Measurements from ENCODE around the gene ANKRD40CL.

ANKRD40CL gene

GRCh38 chr17:50790618-50791017 lies 23.3 kb upstream of the ANKRD40CL start:
- FAIRE-seq (no peak), DNase-seq (ENCODE audit: insufficient read length, low spot score) (no peak)

- peak; percentile 51 for FAIRE-seq
- no peak for DNase-seq (ENCODE audit: insufficient read length, low spot score)
Observed at GRCh38 chr17:50787106-50787505, 19.8 kb upstream of the ANKRD40CL start.

- FAIRE-seq (no peak), DNase-seq (ENCODE audit: insufficient read length, low spot score) (no peak)
Observed at GRCh38 chr17:50785946-50786570, 18.7 kb upstream of the ANKRD40CL start.

GRCh38 chr17:50785126-50785525 lies 17.8 kb upstream of the ANKRD40CL start:
- DNase-seq (ENCODE audit: insufficient read length, low spot score), result no peak
- FAIRE-seq, result no peak

DNA sequence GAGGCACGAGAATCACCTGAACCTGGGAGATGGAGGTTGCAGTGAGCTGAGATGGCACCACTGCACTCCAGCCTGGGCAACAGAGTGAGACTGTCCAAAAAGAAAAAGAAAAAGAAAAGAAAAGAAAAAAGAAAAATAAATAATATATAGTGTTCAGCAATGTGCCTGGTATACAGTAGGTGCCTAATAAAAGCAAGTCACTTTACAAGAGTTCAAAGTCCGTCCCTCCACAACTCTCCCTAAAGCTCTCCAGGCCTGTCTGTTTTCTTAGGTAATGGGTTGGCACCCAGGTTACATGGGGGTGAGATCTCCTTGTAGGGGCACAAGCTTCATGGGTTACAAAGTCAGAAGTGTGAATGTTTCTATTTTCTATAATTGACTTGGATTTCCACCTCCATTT lies 16.6 kb upstream of the ANKRD40CL start:
- no peak for DNase-seq (ENCODE audit: insufficient read length, low spot score)
- no peak for FAIRE-seq

- FAIRE-seq (peak; percentile 95), DNase-seq (ENCODE audit: insufficient read length, low spot score) (peak; percentile 98)
Observed at GRCh38 chr17:50783193-50783660, 15.9 kb upstream of the ANKRD40CL start.

DNA sequence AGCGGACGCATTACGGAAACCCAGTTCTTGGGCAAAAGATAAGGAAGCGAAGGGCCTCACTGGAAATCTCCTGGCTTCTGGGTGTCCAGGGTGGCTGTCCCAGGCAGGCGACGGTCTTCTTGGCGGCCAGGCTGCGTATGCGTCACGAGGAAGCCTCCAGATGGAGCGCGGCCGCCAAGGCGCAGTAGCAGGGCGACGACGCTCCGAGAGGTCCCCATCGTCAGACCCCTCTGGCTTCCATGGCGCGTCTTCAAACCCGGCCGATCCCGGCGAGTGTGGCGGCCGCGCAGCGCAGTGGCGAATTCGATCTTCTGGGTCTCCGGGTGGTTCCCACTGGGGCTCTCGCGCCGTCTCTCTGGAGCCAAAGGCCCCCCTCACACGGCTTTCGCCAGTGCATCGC lies 13.8 kb upstream of the ANKRD40CL start:
- no peak for FAIRE-seq

GRCh38 chr17:50779747-50780353 lies 12.5 kb upstream of the ANKRD40CL start:
- FAIRE-seq (no peak), DNase-seq (ENCODE audit: insufficient read length, low spot score) (no peak)

More for the DNA sequence above, 13.8 kb upstream of the ANKRD40CL start:
- DNase-seq (ENCODE audit: insufficient read length, low spot score), result no peak

DNA sequence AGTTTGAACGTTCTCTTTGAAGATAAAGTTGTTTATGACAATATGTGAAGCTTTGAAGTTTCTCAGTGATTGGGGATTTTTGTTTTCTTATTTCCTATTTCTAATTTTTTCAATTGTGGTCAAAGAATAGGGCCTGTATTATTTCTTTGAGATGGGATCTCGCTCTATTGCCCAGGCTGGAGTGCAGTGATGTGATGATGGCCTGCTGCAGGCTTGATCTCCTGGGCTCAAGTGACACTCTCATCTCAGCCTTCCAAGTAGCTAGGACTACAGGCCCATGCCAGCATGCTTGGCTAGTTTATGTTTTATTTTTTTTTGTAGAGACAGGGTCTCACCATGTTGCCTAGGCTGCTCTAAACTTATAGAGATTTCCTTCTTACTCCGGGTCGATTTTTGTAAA lies 11.7 kb upstream of the ANKRD40CL start:
- FAIRE-seq (no peak), DNase-seq (ENCODE audit: insufficient read length, low spot score) (no peak)

DNA sequence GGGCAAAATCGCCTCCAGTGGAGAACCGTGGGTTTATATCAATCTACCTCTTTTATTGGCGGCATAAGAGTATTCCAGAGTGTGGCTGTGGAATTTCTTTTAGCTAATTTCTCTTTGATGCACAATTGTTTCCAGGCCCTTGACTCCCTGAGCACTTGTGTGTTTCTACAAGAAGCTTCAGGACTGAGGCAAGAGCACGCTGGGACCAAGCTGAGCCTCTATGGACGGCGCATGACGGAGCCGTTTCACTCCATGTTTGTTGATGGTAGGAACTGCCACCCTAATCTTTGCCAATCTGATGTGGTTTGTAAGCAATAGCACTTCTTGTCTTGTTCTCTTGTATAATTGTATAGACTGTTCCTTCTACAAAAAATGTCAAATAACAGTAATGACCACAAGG lies 11.2 kb upstream of the ANKRD40CL start:
- DNase-seq (ENCODE audit: insufficient read length, low spot score) (no peak), FAIRE-seq (no peak)

- DNase-seq (ENCODE audit: insufficient read length, low spot score), result no peak
- peak; percentile 9 for FAIRE-seq
Observed at GRCh38 chr17:50775926-50776325, 8.6 kb upstream of the ANKRD40CL start.

GRCh38 chr17:50774225-50774803 lies 7.0 kb upstream of the ANKRD40CL start:
- FAIRE-seq (no peak), DNase-seq (ENCODE audit: insufficient read length, low spot score) (no peak)

DNA sequence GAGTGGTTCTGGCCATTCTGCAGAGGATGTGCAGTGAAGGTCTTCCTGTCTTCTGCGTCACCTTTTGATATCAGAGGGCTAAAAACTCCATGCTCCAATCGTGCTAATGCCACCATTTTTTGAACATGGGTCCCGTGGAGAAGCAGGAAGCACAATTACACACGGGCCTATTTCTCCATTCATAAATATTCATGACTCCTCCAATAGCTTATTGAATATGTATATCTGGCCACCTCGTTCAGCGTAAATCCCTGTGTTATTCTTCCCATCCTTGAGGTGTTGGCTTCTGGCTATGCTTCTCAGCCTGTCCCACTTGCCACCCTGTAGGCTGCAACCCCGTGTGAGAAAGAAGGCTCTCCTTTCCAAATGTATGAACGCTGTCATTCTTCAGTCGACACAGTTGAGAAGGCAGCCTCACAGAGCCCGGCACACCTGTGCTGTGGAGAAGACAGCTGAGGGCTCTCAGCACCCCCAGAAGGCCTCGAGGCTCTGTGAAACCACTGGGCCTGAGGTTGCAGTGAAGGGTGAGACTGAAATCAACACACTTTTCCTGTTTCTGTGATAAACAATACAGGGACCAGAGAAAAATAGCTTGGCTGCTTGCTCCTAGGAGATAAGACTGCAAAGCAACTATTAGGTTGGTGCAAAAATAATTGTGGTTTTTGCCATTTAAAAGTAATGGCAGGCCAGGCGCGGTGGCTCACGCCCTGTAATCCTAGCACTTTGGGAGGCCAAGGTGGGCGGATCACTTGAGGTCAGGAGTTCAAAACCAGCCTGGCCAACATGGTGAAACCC lies 4.9 kb upstream of the ANKRD40CL start:
- FAIRE-seq, result no peak
- no peak for DNase-seq (ENCODE audit: insufficient read length, low spot score)

- no peak for FAIRE-seq
- DNase-seq (ENCODE audit: insufficient read length, low spot score), result no peak
Observed at GRCh38 chr17:50770346-50770745, 3.0 kb upstream of the ANKRD40CL start.

DNA sequence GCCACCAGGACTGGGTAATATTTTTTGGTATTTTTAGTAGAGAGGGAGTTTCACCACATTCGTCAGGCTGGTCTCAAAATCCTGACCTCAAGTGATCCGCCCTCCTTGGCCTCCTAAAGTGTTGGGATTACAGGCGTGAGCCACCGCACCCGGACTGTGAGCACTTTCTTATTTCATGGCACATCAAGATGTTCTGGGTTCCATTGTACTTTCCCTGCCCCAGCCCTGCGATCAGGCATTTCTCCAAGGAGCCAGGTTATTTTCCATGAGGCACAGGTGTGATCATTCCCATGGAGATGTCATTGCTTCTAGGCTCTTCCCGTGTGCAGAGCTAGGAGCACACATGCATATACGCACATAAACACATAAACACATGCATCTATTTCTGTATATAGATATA lies 2.6 kb upstream of the ANKRD40CL start:
- no peak for FAIRE-seq
- DNase-seq (ENCODE audit: insufficient read length, low spot score), result no peak

- no peak for DNase-seq (ENCODE audit: insufficient read length, low spot score)
- FAIRE-seq, result no peak
Observed at GRCh38 chr17:50768346-50768761, 1.0 kb upstream of the ANKRD40CL start.

DNA sequence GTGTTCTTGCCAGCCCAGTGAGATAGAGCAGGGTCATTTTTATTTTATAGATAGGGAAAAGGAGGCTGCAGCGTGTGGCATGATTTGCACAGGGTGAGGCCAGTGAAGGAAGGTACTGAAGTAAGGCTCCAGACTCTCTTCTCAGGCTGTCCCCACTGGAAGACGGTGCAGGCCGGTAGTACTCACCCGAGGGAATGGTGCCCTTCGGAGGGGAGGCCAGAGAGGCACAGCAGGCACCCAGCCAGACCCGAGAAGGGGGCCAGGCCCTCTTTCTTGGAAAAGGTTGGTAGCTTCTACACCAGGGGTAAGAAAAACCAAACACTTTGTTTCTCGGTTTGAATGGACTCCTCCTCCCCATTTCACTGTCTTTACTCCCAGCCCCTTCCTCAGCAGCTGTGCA lies 288 bp downstream of the ANKRD40CL start:
- FAIRE-seq (no peak), DNase-seq (ENCODE audit: insufficient read length, low spot score) (no peak)

GRCh38 chr17:50766222-50767023 lies 895 bp downstream of the ANKRD40CL start:
- no peak for FAIRE-seq
- DNase-seq (ENCODE audit: insufficient read length, low spot score), result no peak

DNA sequence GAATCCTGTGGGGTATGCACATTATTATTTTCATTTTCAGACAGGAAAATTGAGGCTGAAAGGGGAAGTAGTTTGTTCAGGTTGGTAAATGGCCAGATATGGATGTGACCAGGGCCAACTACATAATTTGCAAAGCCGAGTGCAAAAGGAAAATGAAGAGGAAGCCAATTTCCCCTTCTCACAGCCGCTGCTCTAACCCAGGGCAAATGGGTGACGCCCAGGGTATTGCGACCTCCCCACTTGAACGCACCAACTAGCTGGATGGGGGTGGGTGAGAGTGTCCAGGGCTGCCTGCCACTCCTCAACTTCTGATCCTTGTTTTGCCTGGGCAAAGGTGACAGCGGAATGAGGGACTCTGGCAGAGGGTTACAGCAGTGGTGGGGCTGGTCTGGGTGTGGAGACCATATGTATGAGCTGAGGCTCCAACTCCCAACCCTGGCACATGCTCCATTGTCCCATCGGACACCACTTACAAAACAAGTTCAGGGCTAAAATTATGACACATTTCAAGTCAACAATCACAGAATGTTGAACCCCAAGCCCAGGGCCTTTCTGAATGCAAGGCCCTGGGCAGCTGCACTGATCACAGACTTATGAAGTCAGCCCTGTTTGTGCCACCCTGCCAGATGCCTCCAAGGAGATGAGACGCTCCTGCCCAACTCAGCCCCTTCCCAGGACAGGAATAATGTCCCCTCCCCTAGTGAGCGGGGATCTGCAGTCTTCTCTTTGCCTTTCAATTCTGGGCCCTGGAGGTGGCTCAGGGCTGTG lies 1.7 kb downstream of the ANKRD40CL start:
- no peak for FAIRE-seq
- DNase-seq (ENCODE audit: insufficient read length, low spot score), result no peak

DNA sequence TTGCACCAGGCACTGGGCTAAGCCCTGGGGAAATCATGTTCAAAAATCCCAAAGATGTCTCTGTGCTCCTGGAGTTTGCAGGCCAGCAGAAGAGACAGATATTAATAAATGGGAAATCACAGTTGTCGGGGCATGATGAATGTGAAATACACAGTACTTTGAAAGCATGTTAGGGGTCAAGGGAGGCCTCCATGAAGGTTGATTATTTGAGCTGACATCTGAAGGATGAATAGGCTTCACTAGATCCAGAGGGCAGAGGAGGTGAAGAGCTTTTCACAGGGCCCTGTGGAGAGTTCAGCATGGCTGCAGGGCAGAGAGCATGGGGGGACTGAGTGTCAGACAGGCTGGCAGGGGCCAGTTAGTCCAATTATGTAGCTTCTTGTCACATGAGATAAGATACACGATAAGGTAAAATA lies 2.6 kb downstream of the ANKRD40CL start:
- DNase-seq (ENCODE audit: insufficient read length, low spot score) (no peak), FAIRE-seq (no peak)

Data from HTR-8/SVneo (cell line).